A549 (cell line): ENCODE results near the gene LSM11. TPM values are rescaled to one million over a fixed set of nuclear protein-coding genes. Genes with fewer than 3 reads are reported as not detected.

Source experiments
- ATAC-seq, 2 experiments: fragments of 200-7000 bp in 1 of 2; fragments of >200 bp in 1 of 2; cut with Nextera tagmentation in 1 of 2; cut with Tn5 transposase in 1 of 2; 3 replicates each; pipeline versions ENCODE4 v1.8.0 to v1.9.1; 2018 to 2020; ENCODE audit warnings: mild to moderate bottlenecking in 1 of 2, moderate library complexity in 1 of 2
- CTCF ChIA-PET: fragments of 300-600 bp; sonication (Branson Sonifier 250); formaldehyde crosslinking; extraction: SDS; loops from one replicate; lab custom pipeline; 2021; ENCODE audit warnings: antibody characterized with exemption, inconsistent platforms; lab: Yijun Ruan, JAX
- POLR2A ChIA-PET: fragments of 350-600 bp; formaldehyde crosslinking; extraction: SDS; loops from one replicate; lab custom pipeline; 2021; ENCODE audit warnings: antibody characterized with exemption, inconsistent platforms; lab: Yijun Ruan, JAX
- DNase-seq, 2 experiments: peaks; one replicate each; pipeline versions ENCODE4 v3.0.0 to v3.0.0-alpha.2; 2011 to 2016; ENCODE audit warnings: low read depth in 1 of 2, low spot score in 1 of 2
- FAIRE-seq: peaks from 2 replicates; lab custom pipeline; 2011; peaks lifted over from hg19 to GRCh38; lab: Jason Lieb, UNC
- H3K27ac ChIP-seq, 2 experiments: fragments of >200 bp; sonication (Bioruptor Twin); formaldehyde crosslinking; 3 replicates each; pipeline ENCODE4 v1.5.1; 2016 to 2017
- H3K4me1 ChIP-seq: fragments of >200 bp; sonication (Bioruptor Twin); formaldehyde crosslinking; 3 replicates; pipeline ENCODE4 v1.6.1; 2016
- H3K4me2 ChIP-seq: fragments of >200 bp; sonication (Bioruptor Twin); formaldehyde crosslinking; 3 replicates; pipeline ENCODE4 v1.6.1; 2016
- H3K4me3 ChIP-seq: fragments of >200 bp; sonication (Bioruptor Twin); formaldehyde crosslinking; 3 replicates; pipeline ENCODE4 v1.5.1; 2016
- H3K9me3 ChIP-seq: fragments of >200 bp; sonication (Bioruptor Twin); formaldehyde crosslinking; 3 replicates; pipeline ENCODE4 v1.6.1; 2016
- CBX2 ChIP-seq: fragments of 200-600 bp; sonication (generic); IDR thresholded peaks from 2 replicates; pipeline ENCODE4 v1.6.1; 2016; ENCODE audit warnings: low read depth, mild to moderate bottlenecking, borderline replicate concordance
- CHD2 ChIP-seq: fragments of 150-350 bp; IDR thresholded peaks from 2 replicates; pipeline ENCODE4 v1.6.1; 2014; ENCODE audit warnings: low read length; ENCODE audit not compliant: partially characterized antibody
- EHMT2 ChIP-seq: fragments of 200-600 bp; sonication (generic); IDR thresholded peaks from 2 replicates; pipeline ENCODE4 v1.6.1; 2016; ENCODE audit warnings: antibody characterized with exemption, low read depth, mild to moderate bottlenecking, moderate library complexity
- ESRRA ChIP-seq: fragments of 150-350 bp; IDR thresholded peaks from 2 replicates; pipeline ENCODE4 v1.6.1; 2014; ENCODE audit warnings: mild to moderate bottlenecking, low read length, borderline replicate concordance
- FOXS1 ChIP-seq: fragments of 250-450 bp; sonication (Bioruptor Pico); IDR thresholded peaks from 2 replicates; pipeline ENCODE4 v1.5.0; 2020; ENCODE audit warnings: mild to moderate bottlenecking, moderate library complexity
- HDAC2 ChIP-seq: fragments of 200-600 bp; sonication (generic); IDR thresholded peaks from 2 replicates; pipeline ENCODE4 v1.6.1; 2016
- HEYL ChIP-seq: fragments of 250-450 bp; sonication (Bioruptor Pico); IDR thresholded peaks from 2 replicates; pipeline ENCODE4 v1.8.0; 2021; ENCODE audit warnings: mild to moderate bottlenecking, moderate library complexity
- HOXB13 ChIP-seq: fragments of 250-450 bp; sonication (Bioruptor Pico); IDR thresholded peaks from 2 replicates; pipeline ENCODE4 v1.5.0; 2020; ENCODE audit warnings: low read depth, mild to moderate bottlenecking, moderate library complexity
- HOXB5 ChIP-seq: fragments of 250-450 bp; sonication (Bioruptor Pico); IDR thresholded peaks from 2 replicates; pipeline ENCODE4 v1.5.0; 2020; ENCODE audit warnings: mild to moderate bottlenecking, moderate library complexity
- MAZ ChIP-seq: fragments of 150-350 bp; IDR thresholded peaks from 2 replicates; pipeline ENCODE4 v1.6.1; 2014; ENCODE audit warnings: antibody characterized with exemption, low read depth, low read length, borderline replicate concordance
- NFE2L2 ChIP-seq: fragments of 150-350 bp; conservative IDR thresholded peaks from 2 replicates; pipeline ENCODE4 v1.6.1; 2014; ENCODE audit warnings: low read length
- NPAS2 ChIP-seq: fragments of 250-450 bp; sonication (Bioruptor Pico); IDR thresholded peaks from 2 replicates; pipeline ENCODE4 v1.8.0; 2022; ENCODE audit warnings: mild to moderate bottlenecking, moderate library complexity, borderline replicate concordance
- PHF8 ChIP-seq: fragments of 200-600 bp; sonication (generic); IDR thresholded peaks from 2 replicates; pipeline ENCODE4 v1.6.1; 2016; ENCODE audit warnings: low read depth, mild to moderate bottlenecking, antibody characterized with exemption, moderate library complexity, borderline replicate concordance
- POLR2AphosphoS2 ChIP-seq: conservative IDR thresholded peaks from 2 replicates; pipeline ENCODE4 v1.6.1; 2012; ENCODE audit warnings: low read length, improper control_type of control experiment, inconsistent platforms
- RCOR1 ChIP-seq: fragments of 150-350 bp; IDR thresholded peaks from 2 replicates; pipeline ENCODE4 v1.6.1; 2014; ENCODE audit warnings: antibody characterized with exemption, low read length, low read depth
- RFX5 ChIP-seq: fragments of 450-650 bp; IDR thresholded peaks from 2 replicates; pipeline ENCODE4 v1.7.1; 2014; ENCODE audit warnings: antibody characterized with exemption, mild to moderate bottlenecking, moderate library complexity
- RNF2 ChIP-seq: fragments of 200-600 bp; sonication (generic); IDR thresholded peaks from 2 replicates; pipeline ENCODE4 v1.6.1; 2016; ENCODE audit warnings: low read depth, mild to moderate bottlenecking, antibody characterized with exemption, moderate library complexity, borderline replicate concordance
- TFCP2L1 ChIP-seq: fragments of 250-450 bp; sonication (Bioruptor Pico); IDR thresholded peaks from 2 replicates; pipeline ENCODE4 v1.5.0; 2021; ENCODE audit warnings: mild to moderate bottlenecking
- ZNF302 ChIP-seq: fragments of 250-450 bp; sonication (Bioruptor Pico); IDR thresholded peaks from 2 replicates; pipeline ENCODE4 v1.9.0; 2021; ENCODE audit warnings: inconsistent platforms, mild to moderate bottlenecking, moderate library complexity
- ZSCAN20 ChIP-seq: fragments of 250-450 bp; sonication (Bioruptor Pico); IDR thresholded peaks from 2 replicates; pipeline ENCODE4 v1.8.0; 2022; ENCODE audit warnings: mild to moderate bottlenecking, moderate library complexity
- WGBS: methylation state at CpG from one replicate; pipeline ENCODE4 v1.1.6; 2017; ENCODE audit errors: missing lambda C conversion rate; 5-methylcytosine and 5-hydroxymethylcytosine counted together
- polyA plus RNA-seq, 4 experiments: library from polyadenylated mRNA; depleted of rRNA in 3 of 4; stranded (reverse); fragments of >200 nt; fragmentation: RNase III in 1 of 4; extraction: RNeasy Plus Mini Kit Qiagen cat#74134 plus additional on column Dnase treatment in 1 of 4; gene quantifications; 2 replicates in 3 of 4; 3 replicates in 1 of 4; pipeline ENCODE4 v1.2.3, GENCODE V29; 2011 to 2017
- TF ChIP-seq, protein P1 (sequence below): fragments of 250-450 bp; sonication (Bioruptor Pico); IDR thresholded peaks from 2 replicates; pipeline ENCODE4 v1.5.0; 2020; ENCODE audit warnings: low read depth, mild to moderate bottlenecking, moderate library complexity
- TF ChIP-seq, protein P2 (sequence below): IDR thresholded peaks from 2 replicates; pipeline ENCODE4 v1.6.1; 2012; ENCODE audit warnings: low read depth, borderline replicate concordance
- TF ChIP-seq, protein P3 (sequence below): fragments of 150-350 bp; IDR thresholded peaks from 2 replicates; pipeline ENCODE4 v1.6.1; 2014; ENCODE audit warnings: low read depth, mild to moderate bottlenecking, low read length

Gene LSM11
- polyA plus RNA-seq, 2 of the 4 experiments (the other 2 are of a cell fraction), result 2.9 to 4.1 TPM

DNA sequence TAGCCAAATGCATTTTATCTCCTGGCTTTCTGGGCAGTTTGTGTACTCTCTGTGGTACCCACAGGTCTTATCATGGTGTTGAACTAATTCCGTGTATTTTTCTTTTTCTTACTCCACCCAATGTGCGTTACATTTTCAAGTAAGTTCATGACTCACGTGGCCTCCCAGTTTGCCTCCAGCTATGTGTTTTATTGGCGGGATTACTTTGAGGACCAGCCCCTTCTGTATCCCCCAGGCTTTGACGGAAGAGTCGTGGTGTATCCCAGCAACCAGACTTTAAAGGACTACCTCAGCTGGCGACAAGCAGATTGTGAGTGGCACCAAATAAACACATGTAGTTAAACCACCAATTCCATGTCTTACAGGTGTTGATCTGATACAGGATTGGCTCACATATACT, 9.1 kb upstream of the LSM11 start:
- no peak overlapping the region for H3K4me3 ChIP-seq
- no peak overlapping the region for H3K4me2 ChIP-seq
- 89% methylated on average over 7 of the region's 7 CpGs for WGBS
- no peak for FAIRE-seq
- no peak for DNase-seq
- TF ChIP-seq NPAS2, result no peak
- TF ChIP-seq EHMT2, result no peak
- no peak for TF ChIP-seq PHF8
- TF ChIP-seq RFX5, result no peak
- TF ChIP-seq, protein P1, sequence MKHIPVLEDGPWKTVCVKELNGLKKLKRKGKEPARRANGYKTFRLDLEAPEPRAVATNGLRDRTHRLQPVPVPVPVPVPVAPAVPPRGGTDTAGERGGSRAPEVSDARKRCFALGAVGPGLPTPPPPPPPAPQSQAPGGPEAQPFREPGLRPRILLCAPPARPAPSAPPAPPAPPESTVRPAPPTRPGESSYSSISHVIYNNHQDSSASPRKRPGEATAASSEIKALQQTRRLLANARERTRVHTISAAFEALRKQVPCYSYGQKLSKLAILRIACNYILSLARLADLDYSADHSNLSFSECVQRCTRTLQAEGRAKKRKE (CRISPR knock-in tag), result no peak
- no peak for TF ChIP-seq ESRRA
- no peak for TF ChIP-seq TFCP2L1 (CRISPR knock-in tag)
- TF ChIP-seq RCOR1, result no peak
- TF ChIP-seq RNF2, result no peak
- TF ChIP-seq HEYL (CRISPR knock-in tag), result no peak
- TF ChIP-seq HDAC2, result no peak
- ChIA-PET CTCF (interaction anchor here (6.5 kb wide), 1 partner anchor 8 kb away, joined by 61 read pairs; the partner anchor contains the start of gene LSM11), POLR2A (no interaction called here)
- no peak for ATAC-seq
- H3K27ac ChIP-seq, result no peak overlapping the region
- H3K4me1 ChIP-seq, result peaks cover 9% of the 10 kb centered on the region; the same call in 1 of the 3 replicates
- no peaks in the 10 kb centered on the region for H3K9me3 ChIP-seq

DNA sequence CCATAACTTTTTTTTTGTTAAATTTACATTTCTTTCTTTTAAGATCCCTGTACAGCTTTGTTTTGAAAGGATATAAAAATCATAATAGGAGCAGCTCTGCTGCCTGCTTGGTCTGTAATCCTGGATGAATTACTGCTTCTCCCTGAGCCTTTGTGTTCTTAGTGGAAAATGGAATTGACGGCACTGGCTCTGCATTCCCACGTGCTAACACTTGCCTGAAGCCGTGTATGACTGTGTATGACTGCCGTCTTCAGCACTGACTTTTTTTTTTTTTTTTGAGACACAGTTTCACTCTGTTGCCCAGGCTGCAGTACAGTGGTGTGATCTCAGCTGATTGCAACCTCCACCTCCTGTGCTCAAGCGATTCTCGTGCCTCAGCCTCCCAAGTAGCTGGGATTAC, 7.5 kb upstream of the LSM11 start:
- WGBS, result 91% methylated on average over 6 of the region's 6 CpGs
- Histone ChIP-seq H3K9me3 (no peaks in the 10 kb centered on the region), H3K4me2 (no peak overlapping the region), H3K27ac (no peak overlapping the region), H3K4me1 (0 out of 3 replicates have a peak, but pooled peaks cover 5% of the 10 kb centered on the region), H3K4me3 (no peak overlapping the region)
- ATAC-seq (no peak), DNase-seq (no peak), FAIRE-seq (no peak)
- ChIA-PET POLR2A (no interaction called here), CTCF (interaction anchor here (0.9 kb wide), 1 partner anchor 408 kb away, joined by 3 read pairs; no protein-coding TSS in a partner anchor)
- TF ChIP-seq ZSCAN20 (no peak), NFE2L2 (no peak), RFX5 (no peak), POLR2AphosphoS2 (no peak), CBX2 (no peak), FOXS1 (CRISPR knock-in tag) (no peak), HOXB5 (CRISPR knock-in tag) (no peak)
- TF ChIP-seq, protein P2, sequence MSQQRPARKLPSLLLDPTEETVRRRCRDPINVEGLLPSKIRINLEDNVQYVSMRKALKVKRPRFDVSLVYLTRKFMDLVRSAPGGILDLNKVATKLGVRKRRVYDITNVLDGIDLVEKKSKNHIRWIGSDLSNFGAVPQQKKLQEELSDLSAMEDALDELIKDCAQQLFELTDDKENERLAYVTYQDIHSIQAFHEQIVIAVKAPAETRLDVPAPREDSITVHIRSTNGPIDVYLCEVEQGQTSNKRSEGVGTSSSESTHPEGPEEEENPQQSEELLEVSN, result no peak
- TF ChIP-seq, protein P3, sequence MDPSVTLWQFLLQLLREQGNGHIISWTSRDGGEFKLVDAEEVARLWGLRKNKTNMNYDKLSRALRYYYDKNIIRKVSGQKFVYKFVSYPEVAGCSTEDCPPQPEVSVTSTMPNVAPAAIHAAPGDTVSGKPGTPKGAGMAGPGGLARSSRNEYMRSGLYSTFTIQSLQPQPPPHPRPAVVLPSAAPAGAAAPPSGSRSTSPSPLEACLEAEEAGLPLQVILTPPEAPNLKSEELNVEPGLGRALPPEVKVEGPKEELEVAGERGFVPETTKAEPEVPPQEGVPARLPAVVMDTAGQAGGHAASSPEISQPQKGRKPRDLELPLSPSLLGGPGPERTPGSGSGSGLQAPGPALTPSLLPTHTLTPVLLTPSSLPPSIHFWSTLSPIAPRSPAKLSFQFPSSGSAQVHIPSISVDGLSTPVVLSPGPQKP, result no peak

DNA sequence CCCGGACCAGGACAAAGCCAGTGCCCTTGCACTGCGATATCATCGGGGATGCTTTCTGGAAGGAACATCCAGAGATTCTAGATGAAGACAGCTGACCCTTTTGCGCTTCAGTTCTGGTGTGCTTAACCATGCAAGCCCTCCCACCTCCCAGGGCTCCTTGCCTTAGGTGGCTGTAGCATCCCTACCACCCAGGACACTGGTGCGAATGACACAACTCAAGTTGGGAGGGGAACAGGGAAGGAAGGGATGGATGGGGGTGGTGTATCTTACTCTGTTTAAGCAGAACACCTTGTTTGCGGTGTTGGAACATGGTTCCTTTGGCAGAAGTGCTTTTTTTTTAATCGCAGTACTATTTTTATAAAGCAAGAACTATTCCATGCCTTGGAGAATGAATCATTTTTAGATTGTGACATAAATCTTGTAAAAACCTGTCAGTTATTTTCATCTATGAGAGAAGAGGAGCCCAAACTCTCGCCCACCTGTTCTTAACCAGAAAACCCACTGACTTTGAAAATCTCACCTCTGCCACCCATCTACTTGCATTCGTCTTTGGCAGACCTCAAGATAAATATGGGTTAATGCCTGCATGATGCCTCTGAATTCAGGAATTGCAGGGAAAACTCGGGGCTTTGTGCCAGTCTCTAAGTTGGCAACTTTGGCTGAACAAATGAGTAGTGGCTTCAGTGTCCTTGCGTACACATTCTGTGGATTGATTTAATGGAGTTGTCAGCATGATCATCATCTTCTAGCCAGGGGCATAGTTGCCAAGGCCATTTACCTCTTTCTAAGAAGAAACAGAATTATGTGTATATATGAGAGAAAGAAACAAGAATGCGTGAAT, 3.9 kb upstream of the LSM11 start:
- CTCF ChIA-PET, result interaction anchor here (1.3 kb wide), 1 partner anchor 228 kb away, joined by 3 read pairs; no protein-coding TSS in a partner anchor
- ATAC-seq (no peak), FAIRE-seq (no peak), DNase-seq (no peak)
- Histone ChIP-seq H3K4me1 (peaks cover 7% of the 10 kb centered on the region; the same call in 2 of the 3 replicates), H3K4me3 (no peak overlapping the region), H3K27ac (no peak overlapping the region), H3K4me2 (no peak overlapping the region), H3K9me3 (no peaks in the 10 kb centered on the region)
- WGBS, result 81% methylated on average over 12 of the region's 12 CpGs
- TF ChIP-seq ESRRA (no peak), ZNF302 (CRISPR knock-in tag) (no peak), HOXB5 (CRISPR knock-in tag) (no peak), MAZ (no peak), CHD2 (no peak), FOXS1 (CRISPR knock-in tag) (no peak), RFX5 (no peak), HOXB13 (CRISPR knock-in tag) (no peak)
- TF ChIP-seq, protein P3, result no peak
- POLR2A ChIA-PET, result no interaction called here
